ENCODE measurements around the gene PAPPA.

PAPPA gene

GRCh38 chr9:116182876-116183275 lies 29.3 kb downstream of the PAPPA start:
- no peak for DNase-seq

- no peak for DNase-seq
Observed at GRCh38 chr9:116187570-116188170, 34.1 kb downstream of the PAPPA start.

- no peak for DNase-seq
Observed at GRCh38 chr9:116189683-116190082, 36.1 kb downstream of the PAPPA start.

- peak; percentile 90 for DNase-seq
Observed at GRCh38 chr9:116190637-116191396, 37.2 kb downstream of the PAPPA start.

- DNase-seq, result no peak
Observed at GRCh38 chr9:116191576-116192415, 38.2 kb downstream of the PAPPA start.

- DNase-seq, result peak; percentile 87
Observed at GRCh38 chr9:116193636-116194035, 40.0 kb downstream of the PAPPA start.

- no peak for DNase-seq
Observed at GRCh38 chr9:116196806-116197205, 43.2 kb downstream of the PAPPA start.

- DNase-seq, result peak; percentile 52
Observed at GRCh38 chr9:116198344-116198743, 44.8 kb downstream of the PAPPA start.

GRCh38 chr9:116202219-116202912 lies 48.8 kb downstream of the PAPPA start:
- DNase-seq, result no peak

GRCh38 chr9:116204252-116204882 lies 50.8 kb downstream of the PAPPA start:
- DNase-seq, result no peak

- DNase-seq, result no peak
Observed at GRCh38 chr9:116207371-116208111, 54.0 kb downstream of the PAPPA start.

- DNase-seq, result peak; percentile 63
Observed at GRCh38 chr9:116208417-116209232, 55.0 kb downstream of the PAPPA start.

- DNase-seq, result peak; percentile 65
Observed at GRCh38 chr9:116209414-116210116, 56.0 kb downstream of the PAPPA start.

- no peak for DNase-seq
Observed at GRCh38 chr9:116212986-116213692, 59.5 kb downstream of the PAPPA start.

GRCh38 chr9:116213693-116214047 lies 60.1 kb downstream of the PAPPA start:
- no peak for DNase-seq

- DNase-seq, result no peak
Observed at GRCh38 chr9:116218399-116218798, 64.8 kb downstream of the PAPPA start.

GRCh38 chr9:116219686-116220085 lies 66.1 kb downstream of the PAPPA start:
- DNase-seq, result no peak

GRCh38 chr9:116223926-116224325 lies 70.3 kb downstream of the PAPPA start:
- DNase-seq, result no peak

- DNase-seq, result peak; percentile 17
Observed at GRCh38 chr9:116230051-116230632, 76.6 kb downstream of the PAPPA start.

All from fibroblast of skin of right biceps (primary cell).